IMR-90 (cell line): Measurements from ENCODE around the gene SATB2. TPM values are rescaled to one million over a fixed set of nuclear protein-coding genes. Genes with fewer than 3 reads are reported as not detected.

ENCODE experiments used
- ATAC-seq: fragments of 200-7000 bp; cut with Tn5 transposase; 2 replicates; pipeline ENCODE4 v1.9.1; 2020; ENCODE audit warnings: low read depth, mild to moderate bottlenecking, moderate library complexity
- BruUV-seq: library from RNA; stranded (reverse); fragments of 400-500 nt; replicated peaks from 2 replicates; lab custom pipeline; 2021; lab: Mats Ljungman, UMichigan
- CTCF ChIA-PET: fragments of 300-600 bp; formaldehyde crosslinking; extraction: SDS; loops from one replicate; lab custom pipeline; 2021; ENCODE audit warnings: antibody characterized with exemption; lab: Yijun Ruan, JAX
- POLR2A ChIA-PET: fragments of 300-600 bp; sonication (Branson Sonifier 250); formaldehyde crosslinking; loops from one replicate; lab custom pipeline; 2022; ENCODE audit warnings: antibody characterized with exemption; ENCODE audit not compliant: unreplicated experiment; lab: Charles Lee
- DNase-seq: peaks from one replicate; pipeline ENCODE4 v3.0.0; 2013
- H2AFZ ChIP-seq: replicated peaks from 2 replicates; pipeline ENCODE3; 2013; ENCODE audit warnings: low read length, mild to moderate bottlenecking; ENCODE audit not compliant: poor library complexity
- H2AK5ac ChIP-seq: 2 replicates; pipeline ENCODE4 v1.6.1; 2013; ENCODE audit warnings: low read depth, low read length, inconsistent platforms
- H2AK9ac ChIP-seq: replicated peaks from 2 replicates; pipeline ENCODE3; 2013; ENCODE audit warnings: mild to moderate bottlenecking, low read depth, low read length, moderate library complexity; ENCODE audit not compliant: poor library complexity
- H2BK120ac ChIP-seq: 2 replicates; pipeline ENCODE4 v1.6.1; 2013; ENCODE audit warnings: low read depth, low read length, inconsistent platforms
- H2BK15ac ChIP-seq: 3 replicates; pipeline ENCODE4 v1.6.1; 2013; ENCODE audit warnings: low read depth, low read length, inconsistent platforms
- H2BK20ac ChIP-seq: 2 replicates; pipeline ENCODE4 v1.6.1; 2013; ENCODE audit warnings: low read depth, mild to moderate bottlenecking, inconsistent platforms, low read length, moderate library complexity
- H2BK5ac ChIP-seq: 2 replicates; pipeline ENCODE4 v1.6.1; 2013; ENCODE audit warnings: mild to moderate bottlenecking, low read depth, low read length, inconsistent platforms; ENCODE audit not compliant: poor library complexity, severe bottlenecking
- H3K14ac ChIP-seq: replicated peaks from 2 replicates; pipeline ENCODE4 v1.6.1; 2013; ENCODE audit warnings: low read depth, low read length, inconsistent platforms
- H3K18ac ChIP-seq: 2 replicates; pipeline ENCODE4 v1.6.1; 2013; ENCODE audit warnings: low read depth, low read length, control low read depth
- H3K23ac ChIP-seq: 2 replicates; pipeline ENCODE4 v1.6.1; 2013; ENCODE audit warnings: low read depth, low read length, inconsistent platforms
- H3K27ac ChIP-seq: 2 replicates; pipeline ENCODE4 v1.5.1; 2013; ENCODE audit warnings: mild to moderate bottlenecking, control low read depth, low read length; ENCODE audit not compliant: insufficient read depth
- H3K27me3 ChIP-seq: 2 replicates; pipeline ENCODE4 v1.6.1; 2013; ENCODE audit warnings: low read length; ENCODE audit not compliant: control insufficient read depth, insufficient read depth
- H3K36me3 ChIP-seq: 2 replicates; pipeline ENCODE4 v1.6.1; 2013; ENCODE audit warnings: low read length, mixed read lengths; ENCODE audit not compliant: control insufficient read depth, insufficient read depth
- H3K4ac ChIP-seq: 2 replicates; pipeline ENCODE4 v1.6.1; 2013; ENCODE audit warnings: low read depth, low read length, inconsistent platforms
- H3K4me1 ChIP-seq: 2 replicates; pipeline ENCODE4 v1.6.1; 2013; ENCODE audit warnings: low read length, mixed read lengths; ENCODE audit not compliant: control insufficient read depth, insufficient read depth
- H3K4me2 ChIP-seq: 2 replicates; pipeline ENCODE4 v1.6.1; 2013; ENCODE audit warnings: low read depth, mild to moderate bottlenecking, control low read depth, low read length, moderate library complexity
- H3K4me3 ChIP-seq: 2 replicates; pipeline ENCODE4 v1.5.1; 2013; ENCODE audit warnings: low read depth, mild to moderate bottlenecking, control low read depth, low read length, moderate library complexity; ENCODE audit not compliant: insufficient read depth
- H3K56ac ChIP-seq: 2 replicates; pipeline ENCODE4 v1.6.1; 2013; ENCODE audit warnings: low read length, inconsistent platforms; ENCODE audit not compliant: insufficient read depth; ENCODE audit errors: extremely low read depth
- H3K79me1 ChIP-seq, 2 experiments: 2 replicates each; pipeline ENCODE4 v1.6.1; 2013; ENCODE audit warnings: low read length in 2 of 2, inconsistent platforms in 1 of 2, low read depth in 1 of 2
- H3K9ac ChIP-seq: 2 replicates; pipeline ENCODE4 v1.6.1; 2013; ENCODE audit warnings: low read depth, low read length, control low read depth
- H3K9me1 ChIP-seq: 2 replicates; pipeline ENCODE4 v1.6.1; 2013; ENCODE audit warnings: low read length, inconsistent platforms; ENCODE audit not compliant: insufficient read depth
- H3K9me3 ChIP-seq: 2 replicates; pipeline ENCODE4 v1.6.1; 2013; ENCODE audit warnings: low read length; ENCODE audit not compliant: control insufficient read depth, insufficient read depth
- H4K20me1 ChIP-seq: 2 replicates; pipeline ENCODE4 v1.6.1; 2013; ENCODE audit warnings: low read length, inconsistent platforms; ENCODE audit not compliant: insufficient read depth
- H4K5ac ChIP-seq: 2 replicates; pipeline ENCODE4 v1.6.1; 2013; ENCODE audit warnings: mild to moderate bottlenecking, low read depth, low read length, control low read depth
- H4K8ac ChIP-seq, 2 experiments: 2 replicates each; pipeline ENCODE4 v1.6.1; 2013; ENCODE audit warnings: low read depth in 2 of 2, low read length in 2 of 2, control low read depth in 1 of 2, inconsistent platforms in 1 of 2
- H4K91ac ChIP-seq: 2 replicates; pipeline ENCODE4 v1.6.1; 2013; ENCODE audit warnings: low read depth, low read length, inconsistent platforms; ENCODE audit not compliant: insufficient read depth
- BHLHE40 ChIP-seq: fragments of 150-350 bp; IDR thresholded peaks from 2 replicates; pipeline ENCODE4 v1.6.1; 2016; ENCODE audit warnings: mild to moderate bottlenecking, low read depth, low read length
- CEBPB ChIP-seq: IDR thresholded peaks from 2 replicates; pipeline ENCODE4 v1.6.1; 2012; ENCODE audit warnings: low read depth, low read length, improper control_type of control experiment
- CTCF ChIP-seq: conservative IDR thresholded peaks from 2 replicates; pipeline ENCODE4 v1.5.1; 2012; ENCODE audit warnings: mild to moderate bottlenecking, low read depth, low read length, improper control_type of control experiment
- ELK1 ChIP-seq: fragments of 150-350 bp; IDR thresholded peaks from 2 replicates; pipeline ENCODE4 v1.6.1; 2016; ENCODE audit warnings: low read depth, mild to moderate bottlenecking, low read length, moderate library complexity, borderline replicate concordance
- FOS ChIP-seq: fragments of 150-350 bp; IDR thresholded peaks from 2 replicates; pipeline ENCODE4 v1.6.1; 2016; ENCODE audit warnings: low read depth, low read length
- MAFK ChIP-seq: IDR thresholded peaks from 2 replicates; pipeline ENCODE4 v1.6.1; 2012; ENCODE audit warnings: low read depth, low read length, improper control_type of control experiment
- MXI1 ChIP-seq: IDR thresholded peaks from 2 replicates; pipeline ENCODE4 v1.6.1; 2012; ENCODE audit warnings: low read depth, mild to moderate bottlenecking, low read length, moderate library complexity, borderline replicate concordance
- POLR2A ChIP-seq: IDR thresholded peaks from 2 replicates; pipeline ENCODE4 v1.6.1; 2012; ENCODE audit warnings: mild to moderate bottlenecking, low read depth, low read length
- RAD21 ChIP-seq: IDR thresholded peaks from 2 replicates; pipeline ENCODE4 v1.6.1; 2012; ENCODE audit warnings: low read length, improper control_type of control experiment
- RCOR1 ChIP-seq: IDR thresholded peaks from 2 replicates; pipeline ENCODE4 v1.6.1; 2012; ENCODE audit warnings: mild to moderate bottlenecking, low read length, improper control_type of control experiment; ENCODE audit not compliant: insufficient replicate concordance
- RFX5 ChIP-seq: IDR thresholded peaks from 2 replicates; pipeline ENCODE4 v1.8.0; 2012; ENCODE audit warnings: low read depth, mild to moderate bottlenecking, low read length, moderate library complexity
- USF2 ChIP-seq: fragments of 150-350 bp; IDR thresholded peaks from 2 replicates; pipeline ENCODE4 v1.6.1; 2017; ENCODE audit warnings: mild to moderate bottlenecking, antibody characterized with exemption, low read length, low read depth
- WGBS, 2 experiments: methylation state at CpG; one replicate each; pipeline versions ENCODE4 v1.1.5 to v1.1.7; 2013; ENCODE audit warnings: missing lambda C conversion rate in 2 of 2; ENCODE audit not compliant: insufficient read length in 1 of 2; ENCODE audit errors: extremely low coverage in 2 of 2; 5-methylcytosine and 5-hydroxymethylcytosine counted together
- dilution Hi-C: fragments of 300-500 bp; cut with HindIII; formaldehyde crosslinking; loops from one replicate; pipeline ENCODE4 v1.14.3; 2018; ENCODE audit warnings: low sequenced_read_pairs; ENCODE audit not compliant: unreplicated experiment
- in situ Hi-C: fragments of 300-500 bp; cut with MboI; formaldehyde crosslinking; loops from 3 replicates; pipeline ENCODE4 v1.14.3; 2019; ENCODE audit warnings: low sequenced_read_pairs, inconsistent platforms, mixed read lengths
- intact Hi-C: fragments of 100-400 bp; cut with micrococcal nuclease; formaldehyde crosslinking; loops from 2 replicates; pipeline ENCODE4 v1.10.0; 2022
- polyA plus RNA-seq, 3 experiments: library from polyadenylated mRNA; depleted of rRNA; stranded (reverse); fragments of >200 nt; gene quantifications; 2 replicates each; pipeline ENCODE4 v1.2.3, GENCODE V29; 2012; ENCODE audit warnings: low replicate concordance in 1 of 3
- total RNA-seq: library from RNA; depleted of rRNA; stranded (reverse); fragments of >200 nt; gene quantifications from 2 replicates; pipeline ENCODE4 v1.2.3, GENCODE V29; 2012

Gene SATB2
- total and polyA plus RNA-seq, 2 of the 4 experiments (the other 2 are of a cell fraction), result 6.2 to 8.4 TPM

- H2BK20ac ChIP-seq, result no peak overlapping the region
- no peaks in the 10 kb centered on the region for H3K4me1 ChIP-seq
- peaks cover 2% of the 10 kb centered on the region; the same call in 1 of the 2 replicates for H3K36me3 ChIP-seq
- dilution Hi-C loops (no loop called here), intact Hi-C loops (no loop called here), in situ Hi-C loops (no loop called here)
- peaks cover 0 to 3% of the 10 kb centered on the region in 2 experiments; a peak in 2 of 4 replicates for H3K79me1 ChIP-seq
- no peak overlapping the region for H3K23ac ChIP-seq
- no peak overlapping the region for H2AK5ac ChIP-seq
- no peaks in the 10 kb centered on the region for H4K20me1 ChIP-seq
- ATAC-seq (peak; percentile 61), DNase-seq (no peak)
- H4K8ac ChIP-seq, result no peak overlapping the region
- no peak overlapping the region for H3K4ac ChIP-seq
- H3K27me3 ChIP-seq, result no peaks in the 10 kb centered on the region
- no peak overlapping the region for H3K56ac ChIP-seq
- H2BK15ac ChIP-seq, result no peak overlapping the region
- no peak overlapping the region for H2BK120ac ChIP-seq
- no peak overlapping the region for H2AK9ac ChIP-seq
- H3K18ac ChIP-seq, result no peak overlapping the region
- CTCF ChIA-PET, result interaction anchor here (0.8 kb wide), 1 partner anchor 23 kb away, joined by 3 read pairs; no protein-coding TSS in a partner anchor
- POLR2A ChIA-PET, result no interaction called here
- BruUV-seq, result no TSS peak
- no peak overlapping the region for H3K4me3 ChIP-seq
- no peak overlapping the region for H4K91ac ChIP-seq
- no peak overlapping the region for H2BK5ac ChIP-seq
- no peak overlapping the region for H4K5ac ChIP-seq
- WGBS, 2 experiments, result 83% methylated on average over 1 of the region's 3 CpGs; no CpG with 5 or more reads in 1 of the 2 experiments
- H3K9me3 ChIP-seq, result no peaks in the 10 kb centered on the region
- no peak overlapping the region for H3K9ac ChIP-seq
- no peak overlapping the region; the same call in 1 of the 2 replicates for H3K14ac ChIP-seq
- no peak for TF ChIP-seq RFX5
- no peak for TF ChIP-seq RCOR1
- no peak for TF ChIP-seq POLR2A
- TF ChIP-seq BHLHE40, result no peak
- no peak for TF ChIP-seq MAFK
- no peak for TF ChIP-seq MXI1
- TF ChIP-seq ELK1, result no peak
- TF ChIP-seq CTCF, result no peak
- no peak for TF ChIP-seq CEBPB
- no peak for TF ChIP-seq USF2
- no peak for TF ChIP-seq FOS
- no peak for TF ChIP-seq RAD21
- no peak overlapping the region for H3K4me2 ChIP-seq
- H3K27ac ChIP-seq, result no peak overlapping the region
- H2AFZ ChIP-seq, result no peak overlapping the region
- H3K9me1 ChIP-seq, result no peaks in the 10 kb centered on the region; the same call in 1 of the 2 replicates
Measured at GRCh38 chr2:199341123-199341522, 116.6 kb downstream of the SATB2 start.
